ENCODE results near the gene ADAP2.

The ADAP2 gene

GRCh38 chr17:30992551-30992950 lies 70.8 kb downstream of the ADAP2 start:
- H3K9me3 ChIP-seq, result no peaks in the 10 kb centered on the region
- no peaks in the 10 kb centered on the region for H3K4me1 ChIP-seq
- TF ChIP-seq CTCF (IDR thresholded peaks at IDR 0.05; ENCODE audit: low read depth, low read length), result no peak
- DNase-seq, result no peak
- H3K4me3 ChIP-seq (ENCODE audit: low read depth, low read length), result no peak overlapping the region
- no peaks in the 10 kb centered on the region for H3K36me3 ChIP-seq
- H3K27me3 ChIP-seq, result no peaks in the 10 kb centered on the region

GRCh38 chr17:30995347-30995746 lies 73.6 kb downstream of the ADAP2 start:
- Histone ChIP-seq H3K9me3 (no peaks in the 10 kb centered on the region), H3K27me3 (no peaks in the 10 kb centered on the region), H3K4me1 (no peaks in the 10 kb centered on the region), H3K4me3 (ENCODE audit: low read depth, low read length) (no peak overlapping the region), H3K36me3 (no peaks in the 10 kb centered on the region)
- no peak for TF ChIP-seq CTCF (IDR thresholded peaks at IDR 0.05; ENCODE audit: low read depth, low read length)
- DNase-seq, result no peak

GRCh38 chr17:30996486-30996885 lies 74.7 kb downstream of the ADAP2 start:
- no peak for DNase-seq
- Histone ChIP-seq H3K9me3 (no peaks in the 10 kb centered on the region), H3K4me1 (no peaks in the 10 kb centered on the region), H3K36me3 (no peaks in the 10 kb centered on the region), H3K4me3 (ENCODE audit: low read depth, low read length) (no peak overlapping the region), H3K27me3 (no peaks in the 10 kb centered on the region)
- no peak for TF ChIP-seq CTCF (IDR thresholded peaks at IDR 0.05; ENCODE audit: low read depth, low read length)

GRCh38 chr17:30997270-30997669 lies 75.5 kb downstream of the ADAP2 start:
- no peak for TF ChIP-seq CTCF (IDR thresholded peaks at IDR 0.05; ENCODE audit: low read depth, low read length)
- Histone ChIP-seq H3K36me3 (no peaks in the 10 kb centered on the region), H3K4me1 (no peaks in the 10 kb centered on the region), H3K27me3 (no peaks in the 10 kb centered on the region), H3K4me3 (ENCODE audit: low read depth, low read length) (no peak overlapping the region), H3K9me3 (no peaks in the 10 kb centered on the region)
- DNase-seq, result no peak

- Histone ChIP-seq H3K36me3 (no peaks in the 10 kb centered on the region), H3K4me1 (no peaks in the 10 kb centered on the region)
- TF ChIP-seq CTCF (IDR thresholded peaks at IDR 0.05; ENCODE audit: low read depth, low read length), result no peak
Observed at GRCh38 chr17:30997842-30998241, 76.1 kb downstream of the ADAP2 start.

GRCh38 chr17:31002047-31002446 lies 80.3 kb downstream of the ADAP2 start:
- H3K36me3 ChIP-seq, result no peaks in the 10 kb centered on the region
- no peak for DNase-seq

More at GRCh38 chr17:30997842-30998241, 76.1 kb downstream of the ADAP2 start:
- Histone ChIP-seq H3K9me3 (no peaks in the 10 kb centered on the region), H3K4me3 (ENCODE audit: low read depth, low read length) (no peak overlapping the region), H3K27me3 (no peaks in the 10 kb centered on the region)
- no peak for DNase-seq

More at GRCh38 chr17:31002047-31002446, 80.3 kb downstream of the ADAP2 start:
- TF ChIP-seq CTCF (IDR thresholded peaks at IDR 0.05; ENCODE audit: low read depth, low read length), result no peak
- Histone ChIP-seq H3K4me1 (no peaks in the 10 kb centered on the region), H3K27me3 (no peaks in the 10 kb centered on the region), H3K9me3 (no peaks in the 10 kb centered on the region), H3K4me3 (ENCODE audit: low read depth, low read length) (no peak overlapping the region)
